NCI-H2029 (cell line): ENCODE data around the gene C6orf15.
A peak's percentile ranks its signal among the peaks of the same experiment; 100 is the strongest.

ENCODE experiments used
- DNase-seq: peaks from one replicate; lab custom pipeline; 2025; lab: John Stamatoyannopoulos, UW

The C6orf15 gene

GRCh38 chr6:31107052-31107451 lies 5.3 kb downstream of the C6orf15 start:
- no peak for DNase-seq

- DNase-seq: no peak
These were observed 9.2 kb downstream of the C6orf15 start for GRCh38 chr6:31103136-31103535.

- no peak for DNase-seq
These were observed 13.9 kb downstream of the C6orf15 start for GRCh38 chr6:31098449-31098938.

GRCh38 chr6:31096656-31097055 lies 15.7 kb downstream of the C6orf15 start:
- no peak for DNase-seq

DNA sequence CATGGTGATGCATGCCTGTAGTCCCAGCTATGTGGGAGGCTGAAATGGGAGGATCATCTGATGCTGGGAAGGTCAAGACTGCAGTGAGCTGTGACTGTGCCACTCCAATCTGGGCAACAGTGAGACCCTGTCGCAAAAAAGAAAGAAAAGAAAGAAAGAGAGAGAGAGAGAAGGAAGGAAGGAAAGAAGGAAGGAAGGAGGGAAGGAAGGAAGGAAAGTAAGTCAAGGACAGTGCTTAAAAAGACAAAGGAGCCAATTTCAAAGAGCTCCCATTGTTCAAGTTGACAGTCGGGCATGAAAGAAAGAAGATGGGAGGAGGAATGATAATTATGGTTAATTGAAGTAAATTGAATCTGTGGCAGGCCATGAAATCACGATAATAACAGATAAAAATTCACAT lies 16.2 kb downstream of the C6orf15 start:
- no peak for DNase-seq

GRCh38 chr6:31094389-31094881 lies 17.9 kb downstream of the C6orf15 start:
- peak; percentile 14 for DNase-seq

GRCh38 chr6:31092769-31093505 lies 19.4 kb downstream of the C6orf15 start:
- no peak for DNase-seq

- DNase-seq: no peak
These were observed 20.1 kb downstream of the C6orf15 start for GRCh38 chr6:31092238-31092637.

DNA sequence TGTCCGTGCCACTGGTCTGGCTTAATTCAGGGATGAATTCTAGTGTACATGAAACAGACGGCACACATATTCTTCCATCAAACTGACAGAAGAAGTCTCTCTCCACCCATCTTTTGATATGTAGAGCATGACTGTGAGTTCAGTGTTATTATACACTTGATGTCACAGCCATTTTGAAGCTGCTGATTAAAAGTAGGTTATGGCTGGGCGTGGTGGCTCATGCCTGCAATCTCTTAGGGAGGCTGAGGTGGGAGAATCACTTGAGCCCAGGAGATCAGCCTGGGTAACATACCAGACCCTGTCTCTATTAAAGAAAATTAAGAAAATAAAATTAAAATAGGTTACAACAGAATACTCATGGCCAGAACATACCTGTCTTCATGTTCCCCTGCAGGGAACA lies 20.7 kb downstream of the C6orf15 start:
- no peak for DNase-seq

DNA sequence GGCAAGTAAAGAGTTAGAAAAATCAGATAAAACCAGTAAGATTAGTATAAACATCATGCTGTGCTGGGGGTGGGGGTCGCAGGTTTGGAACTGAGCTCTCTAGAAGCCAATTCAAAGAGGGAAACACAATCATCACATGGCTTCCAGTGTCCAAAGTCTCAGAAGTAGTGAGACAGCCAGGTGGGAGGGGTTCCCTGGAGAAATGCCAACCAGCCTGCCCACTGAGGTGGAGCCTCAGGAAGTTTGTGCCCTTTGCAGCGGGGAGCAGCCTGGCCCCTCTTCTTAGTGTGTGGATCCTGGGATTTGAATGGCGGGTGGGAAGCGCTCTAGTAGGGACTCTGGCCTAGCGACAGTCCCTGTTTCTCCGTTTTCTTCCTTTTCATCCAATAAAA lies 21.4 kb downstream of the C6orf15 start:
- DNase-seq: no peak

DNA sequence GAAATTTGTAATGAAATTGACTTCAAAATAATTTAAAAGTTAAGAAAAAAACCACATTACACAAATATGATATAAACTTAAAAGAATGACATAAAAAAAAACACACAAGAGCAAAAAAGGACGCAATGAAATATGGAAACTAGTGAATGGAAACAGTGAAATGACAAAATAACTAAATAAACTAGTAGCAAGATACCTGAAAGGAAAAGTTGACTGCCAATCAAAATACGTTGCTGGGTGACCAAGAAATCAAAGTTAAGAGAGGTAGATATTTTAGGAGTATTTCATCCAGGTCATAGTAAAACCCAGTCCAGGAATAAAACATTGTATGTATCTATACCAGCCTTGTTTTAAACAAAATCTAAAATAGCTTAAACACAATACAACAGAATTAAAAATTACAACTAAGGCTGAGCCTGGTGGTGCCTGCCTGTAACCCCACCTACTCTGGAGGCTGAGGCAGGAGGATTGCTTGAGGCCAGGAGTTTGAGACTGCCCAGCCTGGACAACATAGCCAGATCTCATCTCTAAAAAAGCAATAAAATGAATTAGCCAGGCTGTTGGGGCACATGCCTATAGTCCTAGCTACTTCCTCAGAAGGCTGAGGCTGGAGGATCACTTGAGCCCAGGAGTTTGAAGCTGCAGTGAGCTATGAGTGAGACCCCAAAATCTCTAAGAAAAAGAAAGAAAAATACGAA lies 22.0 kb downstream of the C6orf15 start:
- DNase-seq: no peak

DNA sequence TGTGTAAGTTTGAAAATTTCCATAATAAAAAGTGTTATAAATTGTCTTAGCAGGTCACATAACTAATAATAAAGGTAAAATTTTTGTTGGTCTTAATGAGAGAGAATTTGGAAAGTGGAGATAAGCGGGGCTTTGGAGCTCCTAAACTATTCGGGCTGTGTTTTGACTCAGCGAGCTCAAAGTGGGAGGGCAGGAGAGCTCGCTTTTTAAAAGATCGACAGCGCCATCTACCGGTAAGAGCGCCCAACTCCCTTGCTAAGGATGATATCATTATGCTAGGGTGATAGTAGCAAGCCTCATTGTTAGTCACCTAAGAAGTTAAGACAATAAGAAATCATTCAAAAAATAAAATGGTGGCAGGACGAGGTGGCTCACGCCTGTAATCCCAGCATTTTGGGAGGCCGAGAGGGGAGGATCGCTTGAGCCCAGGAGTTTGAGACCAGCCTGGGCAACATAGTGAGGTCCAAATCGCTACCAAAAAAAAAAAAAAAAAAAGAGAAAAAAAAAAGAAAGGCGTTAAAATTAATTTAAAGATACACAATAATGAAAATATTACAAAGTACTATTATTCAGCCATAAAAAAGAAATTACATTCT lies 24.8 kb downstream of the C6orf15 start:
- peak; percentile 79 for DNase-seq

DNA sequence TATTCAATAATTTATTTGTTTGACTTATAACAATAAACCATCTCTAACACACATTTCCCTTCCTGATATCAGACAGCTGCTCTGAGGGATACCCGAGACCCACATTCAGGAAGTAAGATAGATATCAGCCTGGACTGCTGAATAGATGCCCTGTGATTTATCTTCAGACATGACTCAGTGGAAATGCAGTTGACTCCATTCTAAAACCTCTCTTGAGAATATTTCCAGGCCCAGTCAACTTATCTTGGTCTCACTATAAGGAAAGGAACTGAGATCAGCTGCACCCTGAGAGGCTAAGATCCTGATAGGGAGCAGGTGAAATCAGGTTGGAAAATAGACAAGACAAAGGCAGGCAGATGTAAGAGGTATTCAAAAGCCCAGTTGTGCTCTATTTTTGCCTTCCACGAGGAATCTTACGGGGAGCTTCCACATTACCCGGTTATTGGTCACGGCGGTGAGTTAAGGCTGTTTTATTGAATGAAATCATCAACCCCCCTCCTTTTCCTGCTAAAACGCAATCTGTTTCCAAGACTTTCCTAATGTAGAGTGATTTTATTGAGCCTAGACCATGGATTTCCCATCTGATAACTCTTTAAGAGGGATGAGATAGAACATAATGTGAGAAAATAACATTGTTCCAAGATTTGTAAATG lies 25.5 kb downstream of the C6orf15 start:
- no peak for DNase-seq

DNA sequence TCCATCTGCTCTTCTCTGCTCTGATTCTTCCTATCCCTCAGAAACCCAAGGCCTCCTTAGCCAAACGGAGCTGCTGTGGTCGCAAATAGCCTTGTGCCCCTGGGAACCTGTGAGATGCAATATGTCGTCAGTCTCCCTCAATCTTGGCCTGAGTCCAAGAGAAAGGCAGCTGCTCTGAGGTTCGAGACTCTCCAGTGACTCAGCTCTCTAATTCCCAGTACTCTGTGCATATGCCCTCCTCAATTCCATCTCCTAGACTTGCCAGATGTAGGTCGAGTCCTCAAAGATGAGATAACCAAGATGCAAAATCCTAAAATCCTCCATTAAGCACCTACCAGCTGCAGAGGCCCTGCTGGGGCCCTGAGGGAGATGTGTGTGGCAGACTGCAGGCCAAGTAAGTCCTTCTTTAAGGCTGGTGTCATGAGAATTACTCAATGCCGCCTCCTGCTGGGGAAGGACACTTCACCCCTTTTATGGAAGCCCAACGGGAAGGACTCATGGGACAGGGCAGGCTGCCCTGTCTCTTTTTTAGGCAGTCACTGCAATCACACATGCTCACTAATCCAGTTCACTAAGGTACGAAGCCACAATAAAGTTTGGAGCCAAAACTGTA lies 28.5 kb downstream of the C6orf15 start:
- DNase-seq: no peak

DNA sequence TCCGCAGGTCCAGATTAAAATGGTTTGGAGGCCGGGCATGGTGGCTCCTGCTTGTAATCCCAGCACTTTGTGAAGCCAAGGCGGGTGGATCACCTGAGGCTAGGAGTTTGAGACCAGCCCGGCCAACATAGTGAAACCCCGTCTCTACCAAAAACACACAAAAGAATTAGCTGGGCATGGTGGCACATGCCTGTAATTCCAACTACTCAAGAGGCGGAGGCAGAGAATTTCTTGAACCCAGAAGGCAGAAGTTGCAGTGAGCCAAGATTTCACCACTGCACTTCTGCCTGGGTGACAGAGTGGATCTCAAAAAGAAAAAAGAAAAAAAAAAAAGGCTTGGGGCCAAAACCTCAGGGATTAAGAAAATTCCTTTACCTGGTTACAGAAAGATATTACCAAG lies 30.5 kb downstream of the C6orf15 start:
- no peak for DNase-seq

GRCh38 chr6:31079656-31080261 lies 32.6 kb downstream of the C6orf15 start:
- DNase-seq: peak; percentile 60

DNA sequence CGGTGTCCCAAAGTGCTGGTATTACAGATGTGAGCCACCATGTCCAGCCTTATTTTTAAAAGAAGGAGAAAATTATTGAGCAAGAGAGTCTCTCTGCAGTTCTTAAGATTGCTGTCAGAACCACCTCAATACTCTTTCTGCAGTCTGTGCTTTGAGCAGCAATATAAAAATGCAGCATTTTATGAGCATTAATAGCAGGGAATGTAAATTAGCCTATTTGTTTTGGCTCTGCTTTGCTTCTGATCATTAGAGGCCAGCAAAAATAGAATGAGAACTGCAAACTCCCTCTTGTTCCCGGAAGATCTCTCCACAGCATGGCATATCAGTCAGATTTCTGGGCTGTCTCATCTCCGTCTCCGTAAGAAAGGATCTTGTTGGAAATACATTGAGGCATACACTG lies 35.8 kb downstream of the C6orf15 start:
- DNase-seq: no peak

- DNase-seq: no peak
These were observed 36.8 kb downstream of the C6orf15 start for GRCh38 chr6:31075528-31075927.

- no peak for DNase-seq
These were observed 38.0 kb downstream of the C6orf15 start for GRCh38 chr6:31074401-31074800.

DNA sequence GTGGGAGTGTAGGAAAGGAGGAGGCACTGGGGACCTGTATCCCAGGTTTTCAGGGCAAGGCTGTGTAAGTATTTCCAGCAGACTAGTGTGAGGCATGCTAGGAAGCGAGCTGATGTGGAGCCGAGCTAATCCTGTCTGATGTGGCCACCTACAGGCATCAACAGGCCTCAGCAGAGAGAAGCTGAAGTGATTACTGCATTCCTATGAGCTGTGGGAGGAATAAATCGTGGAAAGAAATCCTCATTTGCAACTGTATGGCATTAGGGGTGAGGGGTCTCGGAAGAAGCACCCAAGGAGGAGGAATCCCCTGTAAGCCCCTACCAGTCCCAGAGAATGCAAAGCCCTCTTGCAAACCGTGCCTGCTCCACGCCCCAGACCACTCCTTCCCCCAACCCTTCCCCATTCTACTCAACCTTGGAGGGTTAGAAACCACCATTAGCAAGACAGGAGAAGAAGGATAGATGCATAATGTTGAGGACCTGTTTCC lies 41.6 kb downstream of the C6orf15 start:
- no peak for DNase-seq

- DNase-seq: peak; percentile 71
These were observed 43.6 kb downstream of the C6orf15 start for GRCh38 chr6:31068669-31069340.
